GM18519 (cell line): Measurements from ENCODE around the gene RALB.
"Not testable (repeated sequence)": the region's sequence is repeated elsewhere in the genome, so short reads cannot be mapped to it uniquely, and the experiment has no call there.

ENCODE experiments used
- ATAC-seq: cut with Tn5 transposase; IDR thresholded peaks from one replicate; pipeline ENCODE4 v1.9.1; 2021; ENCODE audit warnings: mild to moderate bottlenecking, moderate library complexity; ENCODE audit not compliant: unreplicated experiment, low FRiP score

RALB gene

DNA sequence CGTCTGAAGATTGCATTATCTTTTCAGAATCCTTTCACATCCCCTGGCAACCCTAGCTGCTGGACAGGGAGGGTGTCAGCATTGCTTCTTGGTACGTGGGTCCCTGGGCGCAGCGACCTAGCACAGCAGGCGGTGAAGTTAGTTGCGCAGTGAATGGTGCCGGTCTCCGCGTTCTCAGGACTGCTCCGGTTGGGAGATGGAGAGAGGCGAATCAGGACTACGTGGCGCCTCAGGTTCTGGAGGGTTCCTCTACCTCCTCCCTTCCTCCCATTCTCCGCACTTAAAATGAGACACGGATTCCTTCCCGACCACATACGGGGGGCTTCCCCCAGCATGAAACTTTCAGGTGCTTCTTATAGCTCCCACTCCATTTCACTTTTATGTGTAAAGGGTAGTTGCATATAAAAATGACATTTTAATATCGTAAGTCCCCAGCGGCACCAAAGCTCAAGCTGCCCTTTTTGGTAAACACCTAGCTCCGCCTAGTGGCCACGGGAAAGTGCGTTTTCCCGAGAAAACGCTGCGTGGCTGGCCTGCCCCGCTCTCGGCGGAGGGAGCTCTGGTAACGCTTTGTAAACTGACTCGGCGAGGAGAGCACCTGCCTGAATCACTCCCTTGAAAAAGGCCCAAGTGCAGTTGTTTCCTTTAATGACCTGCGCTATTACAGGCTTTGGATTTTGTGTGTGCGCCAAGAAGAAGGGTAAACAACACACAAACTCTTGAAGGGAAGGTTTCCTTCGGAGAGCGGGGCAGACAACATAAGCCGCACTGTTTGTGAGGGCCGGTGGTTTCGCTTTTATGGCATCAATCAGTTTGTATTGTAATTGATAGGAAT lies 60.4 kb downstream of the RALB start:
- peak; percentile 59 for ATAC-seq

DNA sequence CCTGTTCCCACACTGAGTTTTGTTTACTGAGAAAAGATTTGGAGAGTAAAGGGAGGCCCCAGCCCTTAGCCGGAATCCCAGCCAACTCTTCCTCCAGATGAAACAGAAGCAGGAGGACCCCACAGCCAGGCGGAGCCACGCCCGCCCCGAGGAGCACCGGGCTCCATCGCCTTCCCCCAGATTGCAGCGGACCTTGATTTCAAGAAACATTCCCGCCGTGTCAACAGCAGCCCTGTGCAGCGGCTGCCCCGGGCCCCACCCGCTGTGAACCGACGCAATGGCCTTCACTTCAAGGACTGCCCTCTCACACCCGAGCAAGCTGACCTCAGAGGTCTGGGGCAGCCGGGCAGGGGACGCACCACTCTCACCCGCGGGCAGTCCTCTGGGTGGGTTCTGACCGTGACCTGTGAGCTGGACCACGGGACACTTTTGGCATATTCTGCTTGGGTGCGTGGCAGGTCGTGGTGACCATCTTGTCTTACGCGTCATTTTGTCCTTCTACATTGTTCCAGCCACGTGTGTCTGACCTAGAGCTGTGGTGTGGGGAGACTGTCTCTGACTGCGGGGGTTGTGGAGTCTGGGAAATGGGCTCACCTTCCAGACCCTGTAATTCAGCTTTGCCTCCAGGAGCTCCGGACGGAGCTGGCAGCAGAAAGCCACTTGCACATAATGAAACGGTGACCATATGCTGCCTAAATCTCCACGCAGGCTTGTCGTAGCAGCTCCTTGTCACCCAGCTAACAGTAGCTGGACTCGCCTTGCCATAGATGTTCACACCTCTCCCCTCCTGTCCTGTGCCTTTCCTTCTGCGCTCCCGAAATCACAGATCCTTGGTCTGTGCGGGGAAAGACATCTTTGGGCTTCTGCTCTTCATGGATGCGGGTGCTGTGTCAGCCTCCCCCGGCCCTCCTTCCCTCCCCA lies 61.3 kb downstream of the RALB start:
- no peak for ATAC-seq

DNA sequence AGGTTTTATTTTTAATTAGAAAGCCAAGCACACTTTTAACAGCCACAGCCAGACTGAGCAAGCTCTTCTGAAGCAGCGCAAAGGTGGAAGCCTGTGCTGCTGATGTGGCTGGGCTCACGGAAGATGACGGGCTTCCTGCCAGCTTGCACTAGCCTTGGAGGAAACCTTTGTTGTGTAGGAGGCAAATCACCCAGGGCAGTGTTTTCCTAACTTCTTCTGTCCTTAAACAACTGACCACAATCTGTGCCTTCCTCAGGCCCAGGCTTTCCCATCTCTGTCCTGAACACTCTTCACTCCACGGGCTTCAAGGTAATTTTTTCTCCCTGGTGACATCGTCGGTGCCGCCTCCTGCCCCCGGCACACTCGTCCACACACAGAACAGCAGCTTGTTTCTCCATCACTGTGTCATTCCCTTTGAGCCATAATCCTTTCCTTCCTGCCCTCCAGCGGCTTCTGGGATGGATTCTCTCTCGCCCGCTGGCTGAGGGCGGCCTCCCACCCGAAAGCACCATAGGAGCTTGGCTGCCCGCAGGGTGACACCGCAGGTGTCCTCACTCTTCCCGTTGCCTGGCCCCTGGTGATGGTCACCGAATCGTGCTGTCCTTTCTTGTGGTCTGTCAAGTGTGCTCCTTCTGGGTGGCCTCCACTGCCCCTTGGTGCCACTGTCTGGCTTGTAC lies 62.2 kb downstream of the RALB start:
- ATAC-seq = no peak

DNA sequence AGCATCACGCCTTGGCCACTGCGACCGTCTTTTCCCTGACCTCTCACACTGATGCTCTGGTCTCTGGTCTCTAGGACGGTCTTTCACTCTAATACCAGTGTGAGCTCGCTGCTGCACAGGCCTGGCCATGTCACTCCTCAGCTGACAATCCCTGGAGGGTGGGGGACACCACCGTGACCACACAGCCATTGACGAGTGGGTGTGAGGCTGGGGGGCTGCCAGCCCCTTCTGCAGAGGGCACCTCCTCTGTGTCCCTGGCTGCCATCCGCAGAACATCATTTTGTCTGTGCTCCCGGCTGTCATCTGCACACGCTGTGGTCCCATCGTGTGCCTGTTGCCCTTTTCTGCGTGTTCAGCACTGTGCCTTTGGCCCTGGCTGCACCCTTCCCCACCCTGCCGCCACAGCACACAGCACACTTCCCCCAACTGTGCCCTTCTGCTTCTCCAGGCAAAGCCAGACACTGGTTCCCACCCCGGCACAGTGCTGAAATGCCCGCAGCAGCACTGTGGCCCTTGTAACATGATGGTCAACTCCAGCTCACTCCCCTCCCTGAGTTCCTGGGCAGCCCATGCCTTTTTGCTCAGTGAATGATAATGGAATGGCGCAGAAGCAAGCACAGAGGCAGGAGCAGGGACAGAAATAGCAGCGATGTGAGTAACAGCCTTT lies 62.8 kb downstream of the RALB start:
- ATAC-seq = no peak

DNA sequence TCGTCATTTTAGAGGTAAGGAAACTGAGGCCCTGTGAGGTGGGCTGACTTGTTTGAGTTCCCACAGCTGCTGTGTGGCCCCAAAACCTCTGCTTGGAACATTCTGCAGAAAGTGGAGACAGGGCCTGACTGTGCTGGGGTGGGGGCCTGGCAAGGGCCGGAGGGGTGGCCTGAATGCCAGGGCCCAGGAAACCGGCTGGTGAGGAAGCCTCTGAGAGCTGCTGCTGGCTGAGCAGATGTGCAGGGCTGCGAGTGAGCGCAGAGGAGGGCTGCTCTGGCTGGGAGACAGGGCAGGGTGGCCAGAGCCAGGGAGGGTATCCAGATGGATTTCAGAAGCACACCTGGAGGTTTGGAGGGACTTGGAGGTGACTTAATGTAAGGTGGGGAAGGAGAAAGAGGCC lies 63.4 kb downstream of the RALB start:
- no peak for ATAC-seq

DNA sequence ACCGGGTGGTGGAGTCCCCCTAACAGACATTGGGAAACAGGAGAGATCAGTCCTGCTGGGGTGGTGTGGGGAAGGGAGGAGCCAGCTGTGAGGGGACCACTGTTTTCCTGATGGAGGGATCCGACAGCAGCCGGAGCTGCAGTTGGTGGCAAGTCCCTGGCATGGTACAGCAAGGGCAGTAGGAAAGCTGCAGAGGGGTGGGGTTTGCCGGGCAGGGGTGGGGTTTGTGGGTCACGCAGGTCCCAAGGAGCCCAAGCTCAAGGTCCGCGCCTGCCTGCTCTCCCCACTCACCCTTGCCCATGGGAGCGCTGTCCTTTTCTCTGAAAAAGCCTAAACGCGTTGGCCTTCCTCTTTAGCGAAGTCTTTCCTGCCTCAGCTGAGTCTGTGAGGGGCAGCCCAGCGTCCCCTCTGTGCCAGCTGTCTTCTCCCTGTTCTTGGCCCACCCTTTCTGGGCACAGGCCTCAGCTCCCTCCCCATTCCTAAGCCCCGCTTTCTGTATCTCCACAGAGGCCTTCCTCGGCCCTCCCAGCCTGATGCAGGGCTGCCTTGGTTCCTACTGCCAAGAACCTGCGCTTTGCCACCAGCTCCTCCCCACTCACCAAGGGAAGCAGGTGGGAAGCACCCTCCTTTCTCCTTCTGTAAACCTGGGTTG lies 64.0 kb downstream of the RALB start:
- ATAC-seq = no peak

DNA sequence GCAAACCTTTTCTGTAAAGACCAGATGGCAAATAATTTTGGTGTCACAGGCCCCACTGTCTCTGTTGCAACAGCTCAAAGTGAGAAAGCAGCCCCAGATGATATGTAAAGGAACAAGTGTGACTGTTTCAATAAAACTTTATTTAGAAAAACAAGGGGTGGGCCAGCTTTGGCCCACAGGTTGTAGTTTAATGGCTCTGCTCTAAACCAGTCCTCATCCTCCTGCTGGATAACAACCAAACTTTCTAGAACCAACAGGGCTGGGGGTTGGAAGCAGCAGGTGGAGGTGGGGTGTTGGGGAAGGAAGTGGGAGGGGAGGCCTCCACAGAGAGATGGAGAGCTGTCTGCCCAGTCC lies 64.5 kb downstream of the RALB start:
- ATAC-seq = no peak

DNA sequence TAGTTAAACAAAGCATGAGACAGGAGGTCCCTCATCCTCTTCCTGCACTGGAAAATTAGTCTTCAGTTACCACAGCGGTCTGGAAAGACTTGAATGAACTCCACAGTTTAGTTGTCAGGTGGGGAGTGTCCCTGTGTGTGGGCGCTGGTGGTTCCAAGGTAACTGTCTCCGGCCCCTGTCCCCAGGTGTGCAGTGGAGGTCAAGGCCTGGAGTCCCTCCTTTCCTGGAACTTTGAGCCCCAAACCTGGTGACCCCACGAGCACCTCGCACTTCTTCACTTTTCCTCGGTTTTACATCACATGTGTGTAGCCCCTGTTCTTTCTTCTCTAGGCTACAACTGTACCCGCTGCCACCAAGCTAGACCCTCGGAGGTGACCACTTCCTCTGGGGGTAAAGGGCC lies 65.3 kb downstream of the RALB start:
- ATAC-seq = no peak

DNA sequence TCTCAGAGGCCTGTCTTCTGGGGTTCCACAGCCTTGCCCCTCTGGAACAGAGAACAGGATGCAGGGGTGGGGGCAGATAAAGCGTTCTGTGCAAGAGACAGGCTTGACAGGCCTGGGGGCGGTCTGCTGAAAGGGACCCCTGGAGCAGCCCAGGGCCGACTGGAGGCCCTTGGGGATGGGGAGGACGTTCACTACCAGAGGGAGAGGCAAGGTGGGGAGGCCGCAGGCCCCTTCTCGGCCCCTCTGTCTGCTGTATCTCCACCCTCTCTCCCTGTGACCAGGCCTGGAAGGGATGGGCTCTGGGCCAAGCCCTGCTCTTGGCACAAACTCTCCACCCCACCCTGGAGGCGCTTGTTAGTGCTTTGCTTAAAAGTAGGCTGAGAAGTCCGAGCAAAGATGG lies 66.0 kb downstream of the RALB start:
- no peak for ATAC-seq

DNA sequence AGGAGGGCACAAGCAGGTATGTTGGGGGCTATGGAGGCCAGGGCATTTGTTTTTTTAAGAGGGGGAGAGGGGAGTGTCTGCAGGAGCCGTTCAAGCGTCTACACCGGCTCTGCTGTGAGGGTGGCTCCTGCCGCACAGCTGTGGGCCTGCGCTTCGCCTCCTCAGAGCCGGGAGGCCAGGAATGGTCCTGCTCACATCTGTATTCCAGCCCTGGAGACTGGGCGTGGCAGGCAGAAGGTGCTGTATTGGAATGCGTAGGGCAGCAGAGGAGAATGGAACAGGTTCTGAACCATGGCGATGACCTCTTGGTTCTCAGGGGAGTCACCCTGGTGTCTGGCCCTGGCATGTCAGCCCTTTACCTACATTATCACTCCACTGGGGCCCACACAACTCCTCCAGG lies 66.5 kb downstream of the RALB start:
- ATAC-seq = no peak

DNA sequence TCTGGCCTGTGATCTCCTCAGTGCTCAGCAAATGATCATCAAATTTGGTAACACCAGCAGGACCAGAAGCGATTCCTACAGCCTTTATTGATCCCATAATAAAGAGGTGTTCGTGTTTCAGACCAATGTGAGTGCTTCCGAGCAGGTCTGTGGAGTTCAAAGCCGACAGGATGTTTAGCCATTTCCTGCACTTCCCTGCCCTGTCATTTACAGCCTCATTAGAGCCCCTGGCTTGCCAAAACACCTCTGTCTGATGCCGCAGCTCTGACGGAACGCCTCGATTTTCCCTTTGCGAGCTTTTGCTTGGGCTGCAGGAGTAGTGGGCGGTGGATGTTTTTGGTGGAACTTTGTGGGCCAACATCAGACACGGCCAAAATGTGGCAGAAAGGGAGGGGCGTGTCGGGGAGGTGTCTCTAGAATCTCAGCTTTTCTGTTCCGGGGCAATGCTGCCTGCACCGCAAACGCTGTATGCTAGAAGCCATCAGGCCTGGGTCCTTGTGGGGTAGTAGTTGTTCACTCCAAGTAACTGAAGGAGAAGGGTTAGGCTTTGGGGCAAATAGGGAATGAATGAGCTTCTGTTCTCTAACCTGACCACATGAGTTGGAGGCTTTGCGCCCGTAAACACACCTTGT lies 67.2 kb downstream of the RALB start:
- ATAC-seq = no peak

DNA sequence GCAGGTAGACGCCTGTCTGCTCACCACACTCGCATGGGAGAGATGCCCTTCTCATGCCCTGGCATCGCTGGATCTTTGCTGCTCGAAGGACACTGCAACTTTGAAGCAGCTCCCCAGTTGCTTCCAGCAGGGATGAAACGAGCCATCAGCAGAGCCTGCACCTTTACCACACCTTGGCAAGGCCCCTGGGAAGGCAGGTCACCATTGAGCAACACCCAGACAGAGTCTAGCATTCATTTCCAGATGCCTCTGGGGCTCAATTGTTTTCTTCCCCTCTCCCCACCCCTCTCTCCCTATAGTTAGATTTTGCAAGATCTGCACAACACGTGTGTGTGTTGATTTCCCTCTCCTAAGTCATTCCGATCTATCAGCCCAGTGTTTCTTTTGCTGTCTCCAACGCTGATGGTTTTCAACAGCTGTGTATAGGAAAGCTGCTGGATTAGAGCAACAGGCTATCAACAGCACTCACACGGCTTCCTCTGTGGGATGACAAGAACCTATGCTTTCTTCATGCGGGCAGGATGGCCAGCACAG lies 67.7 kb downstream of the RALB start:
- no peak for ATAC-seq

DNA sequence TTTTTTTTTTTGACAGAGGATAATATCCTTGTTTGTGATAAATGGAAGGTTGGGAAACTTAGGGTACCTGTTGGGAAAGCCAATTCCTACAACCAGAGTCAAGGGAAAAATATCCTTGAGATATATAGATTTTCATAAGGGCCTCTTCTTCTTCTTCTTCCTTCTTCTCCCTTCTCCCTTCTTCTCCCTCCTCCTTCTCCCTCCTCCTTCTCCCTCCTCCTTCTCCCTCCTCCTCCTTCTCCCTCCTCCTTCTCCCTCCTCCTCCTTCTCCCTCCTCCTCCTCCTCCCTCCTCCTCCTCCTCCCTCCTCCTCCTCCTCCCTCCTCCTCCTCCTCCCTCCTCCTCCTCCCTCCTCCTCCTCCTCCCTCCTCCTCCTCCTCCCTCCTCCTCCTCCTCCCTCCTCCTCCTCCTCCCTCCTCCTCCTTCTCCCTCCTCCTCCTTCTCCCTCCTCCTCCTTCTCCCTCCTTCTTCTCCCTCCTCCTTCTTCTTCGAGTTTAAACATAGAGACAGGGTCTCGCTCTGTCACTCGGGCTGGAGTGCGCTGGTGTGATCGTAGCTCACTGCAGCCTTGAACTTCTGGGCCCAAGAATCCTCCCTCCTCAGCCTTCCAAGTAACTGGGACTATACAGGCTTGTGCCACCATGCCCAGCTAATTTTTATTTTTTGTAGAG lies 68.4 kb downstream of the RALB start:
- ATAC-seq = not testable (repeated sequence)

DNA sequence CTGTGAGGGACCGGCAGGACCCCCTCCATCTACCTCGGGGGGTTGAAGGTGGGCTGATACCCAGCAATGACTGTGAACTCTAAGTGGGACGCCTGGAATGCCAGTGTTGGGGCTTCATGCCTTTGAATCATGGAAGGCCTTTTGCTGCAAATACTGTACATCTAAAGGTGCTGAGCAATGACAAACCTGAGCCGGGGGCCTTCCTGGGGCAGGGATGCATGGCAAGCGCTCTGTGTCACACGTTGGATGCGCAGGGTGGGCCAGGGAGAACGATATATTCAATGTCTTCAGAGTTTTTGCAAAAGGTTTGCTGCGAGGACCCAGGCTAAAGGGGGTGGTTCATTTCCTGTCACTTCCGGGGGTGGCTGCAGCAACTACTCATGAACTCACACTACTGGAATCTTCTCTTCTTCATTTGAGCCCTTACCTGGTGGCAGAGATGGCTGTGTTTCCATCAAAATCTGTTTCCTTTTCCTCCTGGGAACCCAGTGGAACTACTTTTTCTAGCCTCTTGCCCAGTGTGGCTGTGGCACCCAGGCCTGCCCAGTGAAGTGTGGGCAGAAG lies 69.2 kb downstream of the RALB start:
- ATAC-seq = no peak

DNA sequence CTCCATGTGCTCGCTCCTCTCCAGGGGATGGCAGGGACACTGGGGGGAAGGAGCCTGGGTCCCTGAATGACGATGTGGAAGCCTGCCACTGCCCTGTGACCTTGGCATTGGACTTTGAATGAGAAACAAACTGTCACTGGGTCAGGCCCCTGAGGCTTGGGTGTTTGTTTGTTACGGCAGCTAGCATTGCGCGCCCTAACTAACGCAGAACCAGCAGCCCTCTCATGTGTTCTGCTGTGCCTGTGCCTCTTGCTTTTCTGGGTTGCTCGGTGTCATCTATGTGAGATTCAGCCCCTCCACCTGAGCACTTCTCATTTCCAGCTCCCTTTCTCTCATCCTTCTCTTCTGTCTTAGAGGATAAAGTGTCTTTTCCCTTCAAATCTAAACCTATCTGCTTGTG lies 69.7 kb downstream of the RALB start:
- ATAC-seq = no peak

DNA sequence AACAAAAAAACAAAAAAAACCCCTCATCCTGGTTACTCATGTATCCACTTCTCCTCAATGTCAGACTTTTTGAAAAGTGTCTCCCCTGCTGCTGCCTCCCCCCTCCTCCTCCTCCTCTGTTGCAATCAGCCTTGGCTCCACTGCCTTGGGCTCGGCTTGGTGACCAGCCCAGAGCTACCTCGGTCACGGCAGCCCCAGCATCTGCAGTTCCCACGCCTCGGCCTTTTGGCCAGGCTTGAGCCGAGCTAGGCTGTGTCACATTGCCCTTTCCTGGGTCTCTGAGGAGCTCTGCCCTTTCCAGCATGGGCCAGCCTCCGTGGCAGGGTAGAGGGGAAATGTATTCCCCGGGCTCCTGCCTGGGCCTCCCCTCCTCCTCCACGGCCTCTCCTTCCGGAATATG lies 70.6 kb downstream of the RALB start:
- ATAC-seq = no peak

DNA sequence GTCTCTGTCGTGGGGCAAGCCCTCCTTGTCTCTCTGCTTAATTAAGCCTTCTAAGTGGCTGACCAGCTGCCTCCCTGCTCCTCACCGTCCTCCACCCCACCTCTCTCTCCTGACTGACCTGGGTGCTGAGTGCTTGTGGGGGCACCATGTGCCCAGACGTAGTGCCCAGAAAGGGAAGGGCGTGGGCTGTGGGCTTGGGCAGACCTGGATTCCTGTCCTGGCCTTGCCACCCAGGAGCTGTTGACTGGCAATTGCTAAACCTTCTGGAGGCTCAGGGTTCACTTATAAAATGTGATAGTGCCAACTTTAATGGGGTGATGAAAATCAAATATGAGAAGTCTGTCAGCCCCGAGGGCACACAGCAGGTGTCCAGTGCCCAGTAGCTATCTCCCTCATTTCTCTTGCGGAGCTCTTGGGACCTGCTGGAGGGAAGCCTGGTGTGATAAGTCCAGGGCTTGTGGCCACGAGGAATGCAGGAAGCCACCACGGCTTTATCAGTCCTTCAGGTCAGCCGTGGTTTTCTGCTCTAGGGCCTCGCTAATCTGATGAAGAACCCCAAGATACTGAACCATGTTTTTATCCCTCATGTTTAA lies 71.3 kb downstream of the RALB start:
- ATAC-seq = no peak

DNA sequence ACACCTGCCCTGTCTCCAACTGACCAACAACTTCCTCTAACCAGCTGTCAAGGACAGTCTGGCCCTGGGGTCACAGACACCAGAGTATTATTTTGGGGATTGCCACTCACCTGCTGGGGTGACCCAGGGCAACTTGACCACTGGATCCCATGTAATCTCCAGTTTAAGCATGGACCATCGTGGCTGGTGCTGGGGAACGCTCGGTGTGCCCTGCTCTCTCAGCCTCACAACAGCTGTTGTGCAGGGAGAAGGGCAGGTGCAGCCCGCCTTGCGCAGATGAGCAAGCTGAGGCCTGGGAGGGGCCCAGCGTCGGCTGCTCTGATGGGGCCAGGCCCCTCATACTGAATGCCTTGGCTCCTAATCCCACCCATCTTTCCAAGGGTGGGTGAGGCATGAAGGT lies 72.3 kb downstream of the RALB start:
- ATAC-seq = no peak
